HEK293 (cell line): ENCODE results near the gene SLC1A6.
A peak's percentile ranks its signal among the peaks of the same experiment; 100 is the strongest.

ENCODE experiments used
- CTCF ChIA-PET: fragments of 350-600 bp; formaldehyde crosslinking; extraction: SDS; loops from one replicate; lab custom pipeline; 2021; ENCODE audit warnings: antibody characterized with exemption; lab: Yijun Ruan, JAX
- POLR2A ChIA-PET: fragments of 300-600 bp; formaldehyde crosslinking; extraction: SDS; loops from one replicate; lab custom pipeline; 2020; ENCODE audit warnings: antibody characterized with exemption, inconsistent platforms; lab: Yijun Ruan, JAX
- H3K27ac ChIP-seq: fragments of 200-500 bp; sonication (Bioruptor generic); 2 replicates; pipeline ENCODE4 v1.5.1; 2014; ENCODE audit warnings: low read depth, low read length, control low read depth, inconsistent platforms; ENCODE audit errors: extremely low read depth
- H3K36me3 ChIP-seq, 2 experiments: fragments of 200-500 bp in 1 of 2; sonication (Bioruptor generic) in 1 of 2; 1 replicate in 1 of 2; 2 replicates in 1 of 2; pipeline ENCODE4 v1.5.1; 2014 to 2017; ENCODE audit warnings: inconsistent platforms in 2 of 2, low read length in 2 of 2; ENCODE audit not compliant: control insufficient read depth in 2 of 2, insufficient read depth in 1 of 2
- H3K4me1 ChIP-seq: fragments of 200-500 bp; sonication (Bioruptor generic); 2 replicates; pipeline ENCODE4 v1.5.1; 2014; ENCODE audit warnings: mild to moderate bottlenecking, low read length, inconsistent platforms; ENCODE audit not compliant: control insufficient read depth, insufficient read depth
- H3K4me3 ChIP-seq: 2 replicates; pipeline ENCODE4 v1.5.1; 2011; ENCODE audit warnings: low read depth, mild to moderate bottlenecking, control low read depth, low read length, moderate library complexity
- H3K9me3 ChIP-seq: fragments of 200-500 bp; sonication (Bioruptor generic); 2 replicates; pipeline ENCODE4 v1.5.1; 2014; ENCODE audit warnings: low read depth, low read length, inconsistent platforms; ENCODE audit not compliant: control insufficient read depth, insufficient read depth
- EGR2 ChIP-seq: fragments of 450-650 bp; formaldehyde crosslinking; IDR thresholded peaks from 2 replicates; pipeline ENCODE4 v1.5.1; 2016; ENCODE audit warnings: low read depth, missing biosample characterization, missing genetic modification characterization
- FEZF1 ChIP-seq: fragments of 450-650 bp; formaldehyde crosslinking; IDR thresholded peaks from 2 replicates; pipeline ENCODE4 v1.5.1; 2016; ENCODE audit warnings: missing biosample characterization, missing genetic modification characterization
- GFI1B ChIP-seq: fragments of 450-650 bp; formaldehyde crosslinking; IDR thresholded peaks from 2 replicates; pipeline ENCODE4 v1.5.1; 2016; ENCODE audit warnings: missing biosample characterization, missing genetic modification characterization
- RBAK ChIP-seq: fragments of 450-650 bp; formaldehyde crosslinking; IDR thresholded peaks from 2 replicates; pipeline ENCODE4 v1.5.1; 2016; ENCODE audit warnings: missing biosample characterization, missing genetic modification characterization
- ZBTB1 ChIP-seq: fragments of 450-650 bp; formaldehyde crosslinking; IDR thresholded peaks from 2 replicates; pipeline ENCODE4 v1.5.1; 2016; ENCODE audit warnings: missing biosample characterization, missing genetic modification characterization
- ZFHX2 ChIP-seq: fragments of 450-650 bp; formaldehyde crosslinking; conservative IDR thresholded peaks from 2 replicates; pipeline ENCODE4 v1.5.1; 2016; ENCODE audit warnings: missing biosample characterization, missing genetic modification characterization
- ZNF175 ChIP-seq: fragments of 450-650 bp; formaldehyde crosslinking; IDR thresholded peaks from 2 replicates; pipeline ENCODE4 v1.5.1; 2016; ENCODE audit warnings: missing biosample characterization, missing genetic modification characterization
- ZNF473 ChIP-seq: fragments of 450-650 bp; formaldehyde crosslinking; IDR thresholded peaks from 2 replicates; pipeline ENCODE4 v1.5.1; 2017; ENCODE audit warnings: missing biosample characterization, missing genetic modification characterization
- ZNF529 ChIP-seq: fragments of 450-650 bp; formaldehyde crosslinking; IDR thresholded peaks from 2 replicates; pipeline ENCODE4 v1.5.1; 2017; ENCODE audit warnings: missing genetic modification characterization, missing biosample characterization; ENCODE audit not compliant: insufficient replicate concordance
- ZNF629 ChIP-seq: fragments of 450-650 bp; formaldehyde crosslinking; IDR thresholded peaks from 2 replicates; pipeline ENCODE4 v1.5.1; 2017; ENCODE audit warnings: missing biosample characterization, missing genetic modification characterization
- ZNF660 ChIP-seq: fragments of 450-650 bp; IDR thresholded peaks from 2 replicates; pipeline ENCODE4 v1.5.1; 2018; ENCODE audit warnings: missing biosample characterization, mild to moderate bottlenecking, missing genetic modification characterization
- TF ChIP-seq, protein P1 (sequence below): fragments of 450-650 bp; formaldehyde crosslinking; IDR thresholded peaks from 2 replicates; pipeline ENCODE4 v1.5.1; 2016; ENCODE audit warnings: missing biosample characterization, missing genetic modification characterization
- TF ChIP-seq, protein P2 (sequence below): sonication (generic); formaldehyde crosslinking; IDR thresholded peaks from 2 replicates; pipeline ENCODE4 v1.8.1; 2022; ENCODE audit warnings: mild to moderate bottlenecking, moderate library complexity, missing genetic modification reagents
- TF ChIP-seq, protein P3 (sequence below): fragments of 450-650 bp; formaldehyde crosslinking; IDR thresholded peaks from 2 replicates; pipeline ENCODE4 v1.5.1; 2016; ENCODE audit warnings: missing biosample characterization, missing genetic modification characterization, low read depth
- TF ChIP-seq, protein P4 (sequence below): fragments of 450-650 bp; formaldehyde crosslinking; optimal IDR thresholded peaks from 2 replicates; pipeline ENCODE3; 2016; ENCODE audit warnings: missing biosample characterization, mild to moderate bottlenecking, missing genetic modification characterization

Gene SLC1A6

DNA sequence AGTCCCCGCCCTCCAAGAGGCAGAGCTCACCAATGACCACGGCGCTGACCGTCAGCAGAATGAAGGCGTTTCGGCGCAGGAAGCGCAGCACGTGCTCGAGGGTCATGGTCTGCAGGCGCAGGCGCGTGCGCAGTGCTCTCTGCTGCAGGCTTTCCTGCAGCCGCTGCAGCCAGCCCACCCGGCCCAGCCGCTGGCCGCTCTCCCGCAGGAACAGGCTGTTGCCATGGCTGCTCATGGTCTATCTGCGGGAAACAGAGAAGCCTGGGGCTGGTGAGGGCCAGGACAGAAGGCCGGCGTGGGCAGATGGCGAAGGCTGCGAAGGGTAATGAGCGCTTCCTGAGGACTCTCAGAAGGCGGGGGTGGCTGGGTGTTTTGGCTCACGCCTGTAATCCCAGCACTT lies 7.0 kb downstream of the SLC1A6 start:
- POLR2A ChIA-PET: no interaction called here
- no peaks in the 10 kb centered on the region for H3K4me1 ChIP-seq

DNA sequence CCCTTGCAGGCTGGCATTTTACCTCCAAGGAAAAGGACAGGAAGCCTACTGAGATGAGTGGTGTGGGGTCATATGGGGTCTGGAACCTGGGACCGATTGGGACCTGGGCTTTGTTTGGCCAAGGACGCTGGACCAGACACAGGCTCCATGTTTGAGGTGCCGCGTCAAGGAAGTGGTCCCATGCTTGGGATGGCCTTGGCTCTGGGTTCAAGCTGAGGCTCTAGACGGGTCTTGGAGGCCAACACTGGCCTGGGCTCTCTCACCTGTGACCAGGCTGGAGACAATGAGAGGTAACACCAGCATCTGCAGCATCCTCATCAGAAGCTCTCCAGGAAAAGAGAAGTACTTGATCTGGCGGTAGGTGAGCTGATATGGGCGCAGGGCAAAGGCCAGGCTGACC lies 8.2 kb downstream of the SLC1A6 start:
- Histone ChIP-seq H3K27ac (no peak overlapping the region), H3K4me3 (no peak overlapping the region), H3K9me3 (no peaks in the 10 kb centered on the region), H3K4me1 (no peaks in the 10 kb centered on the region), H3K36me3 (no peaks in the 10 kb centered on the region)
- ChIA-PET POLR2A (interaction anchor here (0.6 kb wide), 2 partner anchors 16 to 534 kb away, joined by 3 to 7 read pairs; no protein-coding TSS in a partner anchor), CTCF (no interaction called here)
- TF ChIP-seq, protein P1, sequence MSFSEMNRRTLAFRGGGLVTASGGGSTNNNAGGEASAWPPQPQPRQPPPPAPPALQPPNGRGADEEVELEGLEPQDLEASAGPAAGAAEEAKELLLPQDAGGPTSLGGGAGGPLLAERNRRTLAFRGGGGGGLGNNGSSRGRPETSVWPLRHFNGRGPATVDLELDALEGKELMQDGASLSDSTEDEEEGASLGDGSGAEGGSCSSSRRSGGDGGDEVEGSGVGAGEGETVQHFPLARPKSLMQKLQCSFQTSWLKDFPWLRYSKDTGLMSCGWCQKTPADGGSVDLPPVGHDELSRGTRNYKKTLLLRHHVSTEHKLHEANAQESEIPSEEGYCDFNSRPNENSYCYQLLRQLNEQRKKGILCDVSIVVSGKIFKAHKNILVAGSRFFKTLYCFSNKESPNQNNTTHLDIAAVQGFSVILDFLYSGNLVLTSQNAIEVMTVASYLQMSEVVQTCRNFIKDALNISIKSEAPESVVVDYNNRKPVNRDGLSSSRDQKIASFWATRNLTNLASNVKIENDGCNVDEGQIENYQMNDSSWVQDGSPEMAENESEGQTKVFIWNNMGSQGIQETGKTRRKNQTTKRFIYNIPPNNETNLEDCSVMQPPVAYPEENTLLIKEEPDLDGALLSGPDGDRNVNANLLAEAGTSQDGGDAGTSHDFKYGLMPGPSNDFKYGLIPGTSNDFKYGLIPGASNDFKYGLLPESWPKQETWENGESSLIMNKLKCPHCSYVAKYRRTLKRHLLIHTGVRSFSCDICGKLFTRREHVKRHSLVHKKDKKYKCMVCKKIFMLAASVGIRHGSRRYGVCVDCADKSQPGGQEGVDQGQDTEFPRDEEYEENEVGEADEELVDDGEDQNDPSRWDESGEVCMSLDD: no peak
- no peak for TF ChIP-seq FEZF1 (tag by site-specific recombination)
- TF ChIP-seq GFI1B: no peak
- no peak for TF ChIP-seq ZBTB1 (tag by site-specific recombination)
- no peak for TF ChIP-seq ZNF660 (tag by site-specific recombination)
- TF ChIP-seq, protein P2, sequence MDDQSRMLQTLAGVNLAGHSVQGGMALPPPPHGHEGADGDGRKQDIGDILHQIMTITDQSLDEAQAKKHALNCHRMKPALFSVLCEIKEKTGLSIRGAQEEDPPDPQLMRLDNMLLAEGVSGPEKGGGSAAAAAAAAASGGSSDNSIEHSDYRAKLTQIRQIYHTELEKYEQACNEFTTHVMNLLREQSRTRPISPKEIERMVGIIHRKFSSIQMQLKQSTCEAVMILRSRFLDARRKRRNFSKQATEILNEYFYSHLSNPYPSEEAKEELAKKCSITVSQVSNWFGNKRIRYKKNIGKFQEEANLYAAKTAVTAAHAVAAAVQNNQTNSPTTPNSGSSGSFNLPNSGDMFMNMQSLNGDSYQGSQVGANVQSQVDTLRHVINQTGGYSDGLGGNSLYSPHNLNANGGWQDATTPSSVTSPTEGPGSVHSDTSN (CRISPR knock-in tag): no peak
- TF ChIP-seq ZNF175 (tag by site-specific recombination): no peak
- TF ChIP-seq, protein P3, sequence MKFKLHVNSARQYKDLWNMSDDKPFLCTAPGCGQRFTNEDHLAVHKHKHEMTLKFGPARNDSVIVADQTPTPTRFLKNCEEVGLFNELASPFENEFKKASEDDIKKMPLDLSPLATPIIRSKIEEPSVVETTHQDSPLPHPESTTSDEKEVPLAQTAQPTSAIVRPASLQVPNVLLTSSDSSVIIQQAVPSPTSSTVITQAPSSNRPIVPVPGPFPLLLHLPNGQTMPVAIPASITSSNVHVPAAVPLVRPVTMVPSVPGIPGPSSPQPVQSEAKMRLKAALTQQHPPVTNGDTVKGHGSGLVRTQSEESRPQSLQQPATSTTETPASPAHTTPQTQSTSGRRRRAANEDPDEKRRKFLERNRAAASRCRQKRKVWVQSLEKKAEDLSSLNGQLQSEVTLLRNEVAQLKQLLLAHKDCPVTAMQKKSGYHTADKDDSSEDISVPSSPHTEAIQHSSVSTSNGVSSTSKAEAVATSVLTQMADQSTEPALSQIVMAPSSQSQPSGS (tag by site-specific recombination): no peak
- TF ChIP-seq ZNF629 (tag by site-specific recombination): no peak
- TF ChIP-seq ZNF529 (tag by site-specific recombination): no peak
- no peak for TF ChIP-seq ZNF473

More for the DNA sequence above, 7.0 kb downstream of the SLC1A6 start:
- TF ChIP-seq ZFHX2 (tag by site-specific recombination) (peak; percentile 56), RBAK (tag by site-specific recombination) (no peak), EGR2 (tag by site-specific recombination) (peak; percentile 54; the same call in 1 of the 2 replicates)
- TF ChIP-seq, protein P2 (CRISPR knock-in tag): no peak
- TF ChIP-seq, protein P4, sequence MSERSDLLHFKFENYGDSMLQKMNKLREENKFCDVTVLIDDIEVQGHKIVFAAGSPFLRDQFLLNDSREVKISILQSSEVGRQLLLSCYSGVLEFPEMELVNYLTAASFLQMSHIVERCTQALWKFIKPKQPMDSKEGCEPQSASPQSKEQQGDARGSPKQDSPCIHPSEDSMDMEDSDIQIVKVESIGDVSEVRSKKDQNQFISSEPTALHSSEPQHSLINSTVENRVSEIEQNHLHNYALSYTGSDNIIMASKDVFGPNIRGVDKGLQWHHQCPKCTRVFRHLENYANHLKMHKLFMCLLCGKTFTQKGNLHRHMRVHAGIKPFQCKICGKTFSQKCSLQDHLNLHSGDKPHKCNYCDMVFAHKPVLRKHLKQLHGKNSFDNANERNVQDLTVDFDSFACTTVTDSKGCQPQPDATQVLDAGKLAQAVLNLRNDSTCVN (tag by site-specific recombination): no peak
- Histone ChIP-seq H3K9me3 (no peaks in the 10 kb centered on the region), H3K27ac (no peak overlapping the region), H3K36me3 (no peaks in the 10 kb centered on the region), H3K4me3 (no peak overlapping the region)
- CTCF ChIA-PET: interaction anchor here (0.6 to 0.7 kb wide), 2 partner anchors 11 to 346 kb away, joined by 3 to 5 read pairs; no protein-coding TSS in a partner anchor
